Ishikawa (cell line): ENCODE measurements around the gene ZER1.

Source experiments
- CEBPB ChIP-seq: IDR thresholded peaks from 2 replicates; pipeline ENCODE4 v1.6.1; 2012
- CREB1 ChIP-seq: IDR thresholded peaks from 2 replicates; pipeline ENCODE4 v1.6.1; 2012; ENCODE audit warnings: low read depth
- EP300 ChIP-seq: IDR thresholded peaks from 2 replicates; pipeline ENCODE4 v1.6.1; 2012; ENCODE audit warnings: borderline replicate concordance
- FOXM1 ChIP-seq: IDR thresholded peaks from 2 replicates; pipeline ENCODE4 v1.6.1; 2012; ENCODE audit warnings: low read depth, borderline replicate concordance
- NFIC ChIP-seq: IDR thresholded peaks from 2 replicates; pipeline ENCODE4 v1.6.1; 2012
- RAD21 ChIP-seq: IDR thresholded peaks from 2 replicates; pipeline ENCODE4 v1.6.1; 2012; ENCODE audit warnings: low read depth
- TAF1 ChIP-seq: IDR thresholded peaks from 2 replicates; pipeline ENCODE4 v1.6.1; 2012; ENCODE audit warnings: low read depth, mild to moderate bottlenecking
- TCF12 ChIP-seq: IDR thresholded peaks from 2 replicates; pipeline ENCODE4 v1.6.1; 2012; ENCODE audit warnings: low read depth
- TEAD4 ChIP-seq: IDR thresholded peaks from 2 replicates; pipeline ENCODE4 v1.6.1; 2012
- YY1 ChIP-seq: IDR thresholded peaks from 2 replicates; pipeline ENCODE4 v1.6.1; 2012; ENCODE audit warnings: low read depth
- ZBTB7A ChIP-seq: IDR thresholded peaks from 2 replicates; pipeline ENCODE4 v1.6.1; 2012; ENCODE audit warnings: low read depth
- TF ChIP-seq, protein P1 (sequence below): IDR thresholded peaks from 2 replicates; pipeline ENCODE4 v1.6.1; 2012

DNA sequence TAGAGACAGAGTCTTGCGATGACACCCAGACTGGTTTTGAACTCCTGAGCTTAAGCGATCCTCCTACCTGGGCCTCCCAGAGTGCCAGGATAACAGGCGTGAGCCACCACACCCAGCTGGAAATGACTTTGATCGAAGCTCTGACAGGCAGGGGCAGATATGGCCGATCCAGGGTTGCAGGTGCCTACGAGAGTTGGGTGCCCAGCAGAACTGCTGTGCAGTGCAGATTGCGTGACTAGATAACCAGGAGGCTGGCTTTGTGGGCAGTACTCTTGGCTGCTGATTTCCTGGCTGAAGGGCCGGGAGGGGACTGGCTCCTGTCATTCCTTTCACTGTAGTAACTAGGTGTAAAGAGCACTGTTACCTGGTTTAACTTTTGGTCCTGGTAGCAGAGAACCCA lies 27.2 kb upstream of the ZER1 start:
- TF ChIP-seq, protein P1, sequence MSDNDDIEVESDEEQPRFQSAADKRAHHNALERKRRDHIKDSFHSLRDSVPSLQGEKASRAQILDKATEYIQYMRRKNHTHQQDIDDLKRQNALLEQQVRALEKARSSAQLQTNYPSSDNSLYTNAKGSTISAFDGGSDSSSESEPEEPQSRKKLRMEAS = no peak
- no peak for TF ChIP-seq EP300
- TF ChIP-seq FOXM1 = no peak
- TF ChIP-seq NFIC = no peak
- no peak for TF ChIP-seq TEAD4
- no peak for TF ChIP-seq CREB1
- no peak for TF ChIP-seq RAD21
- TF ChIP-seq CEBPB = no peak
- no peak for TF ChIP-seq TAF1
- TF ChIP-seq YY1 = no peak
- no peak for TF ChIP-seq TCF12
- TF ChIP-seq ZBTB7A = no peak
